ENCODE results near the gene LONP2. TPM values are rescaled to one million over a fixed set of nuclear protein-coding genes. Genes with fewer than 3 reads are reported as not detected.

Gene LONP2
- total and polyA plus RNA-seq, 2 of the 13 experiments (the other 11 are each of a cell fraction or from before 2014, with no cell fraction given): 39.2 to 63.3 TPM

- peak in 1 of 2 experiments; percentile 84; a peak in 2 of 4 replicates for TF ChIP-seq ATF4 (CRISPR knock-in tag; IDR thresholded peaks at IDR 0.05)
- TF ChIP-seq DZIP1 (CRISPR knock-in tag; IDR thresholded peaks at IDR 0.05): no peak
- 0 out of 2 replicates have a peak, but pooled peaks have one; percentile 14 for TF ChIP-seq ATF1 (CRISPR knock-in tag; IDR thresholded peaks at IDR 0.05)
- no peak for TF ChIP-seq CBX2 (IDR thresholded peaks at IDR 0.05; ENCODE audit: low read depth, low read length)
- TF ChIP-seq CBX2 (CRISPR knock-in tag; IDR thresholded peaks at IDR 0.05; ENCODE audit: low read depth): no peak
- peak; percentile 89 for TF ChIP-seq SOX13 (IDR thresholded peaks at IDR 0.05)
- TF ChIP-seq SOX13 (CRISPR knock-in tag; conservative IDR thresholded peaks at IDR 0.05 in 1 of 2, IDR thresholded peaks at IDR 0.05 in 1 of 2): peak in 1 of 2 experiments; percentile 95; a peak in 2 of 4 replicates
- TF ChIP-seq MBNL3 (CRISPR knock-in tag; conservative IDR thresholded peaks at IDR 0.05): 0 out of 2 replicates have a peak, but pooled peaks have one; percentile 18
- peak; percentile 93 for TF ChIP-seq TEAD3 (CRISPR knock-in tag; optimal IDR thresholded peaks at IDR 0.05; ENCODE audit: borderline replicate concordance)
- TF ChIP-seq FOXA3 (CRISPR knock-in tag; IDR thresholded peaks at IDR 0.05): peak; percentile 98
- no peak for TF ChIP-seq ZNF75D (CRISPR knock-in tag; IDR thresholded peaks at IDR 0.05; ENCODE audit: borderline replicate concordance)
- peak; percentile 48; the same call in 1 of the 2 replicates for TF ChIP-seq ZBTB7A (CRISPR knock-in tag; IDR thresholded peaks at IDR 0.05)
- TF ChIP-seq MEF2D (CRISPR knock-in tag; IDR thresholded peaks at IDR 0.05): peak; percentile 71; the same call in 1 of the 2 replicates
- no peak for TF ChIP-seq ZNF382 (CRISPR knock-in tag; IDR thresholded peaks at IDR 0.05; ENCODE audit: borderline replicate concordance)
- TF ChIP-seq EHMT2 (IDR thresholded peaks at IDR 0.05; ENCODE audit: borderline replicate concordance, low read depth, low read length): peak; percentile 40; the same call in 1 of the 2 replicates
- TF ChIP-seq ATF3 (CRISPR knock-in tag; IDR thresholded peaks at IDR 0.05): peak; percentile 76; the same call in 1 of the 2 replicates
- TF ChIP-seq CREM (IDR thresholded peaks at IDR 0.05): peak; percentile 87
- no peak for TF ChIP-seq CREM (CRISPR knock-in tag; IDR thresholded peaks at IDR 0.05)
- TF ChIP-seq ZSCAN29 (CRISPR knock-in tag; conservative IDR thresholded peaks at IDR 0.05): 0 out of 2 replicates have a peak, but pooled peaks have one; percentile 59
- TF ChIP-seq FOXO1 (CRISPR knock-in tag; IDR thresholded peaks at IDR 0.05): peak; percentile 99
- peak; percentile 86 for TF ChIP-seq KDM1A (CRISPR knock-in tag; IDR thresholded peaks at IDR 0.05)
- peak; percentile 81 for TF ChIP-seq MAFF (IDR thresholded peaks at IDR 0.05; ENCODE audit: low read depth, low read length)
Measured at GRCh38 chr16:48203974-48204824, 39.9 kb upstream of the LONP2 start (continued).
